H1 (cell line): ENCODE data around the gene SLC25A6. TPM values are rescaled to one million over a fixed set of nuclear protein-coding genes. Genes with fewer than 3 reads are reported as not detected.
A peak's percentile ranks its signal among the peaks of the same experiment; 100 is the strongest.

Experiments
- CTCF ChIA-PET: fragments of 300-600 bp; sonication (Branson Sonifier 250); formaldehyde crosslinking; loops from one replicate; lab custom pipeline; 2021; ENCODE audit not compliant: partially characterized antibody; lab: Charles Lee
- POLR2A ChIA-PET: fragments of 300-600 bp; sonication (Branson Sonifier 250); formaldehyde crosslinking; loops from one replicate; lab custom pipeline; 2021; ENCODE audit warnings: inconsistent platforms; ENCODE audit not compliant: partially characterized antibody; lab: Charles Lee
- DNase-seq, 2 experiments: peaks; one replicate each; pipeline versions ENCODE4 v3.0.0 to v3.0.0-alpha.2; 2010 to 2022; ENCODE audit warnings: low spot score in 2 of 2, low read depth in 1 of 2, mixed read lengths in 1 of 2
- FAIRE-seq: peaks from 2 replicates; lab custom pipeline; 2011; peaks lifted over from hg19 to GRCh38; lab: Jason Lieb, UNC
- H2AFZ ChIP-seq: 2 replicates; pipeline ENCODE4 v1.8.1; 2012; ENCODE audit warnings: low read length, inconsistent platforms
- H2AK5ac ChIP-seq: 2 replicates; pipeline ENCODE4 v1.6.1; 2013; ENCODE audit warnings: low read depth, low read length
- H2BK120ac ChIP-seq: replicated peaks from 2 replicates; pipeline ENCODE3; 2013; ENCODE audit warnings: low read depth, low read length, inconsistent platforms
- H2BK12ac ChIP-seq: 2 replicates; pipeline ENCODE4 v1.6.1; 2013; ENCODE audit warnings: low read depth, low read length
- H2BK15ac ChIP-seq: 2 replicates; pipeline ENCODE4 v1.6.1; 2013; ENCODE audit warnings: low read length
- H2BK20ac ChIP-seq: 2 replicates; pipeline ENCODE4 v1.6.1; 2013; ENCODE audit warnings: low read length
- H2BK5ac ChIP-seq: 2 replicates; pipeline ENCODE4 v1.6.1; 2013; ENCODE audit warnings: low read depth, low read length
- H3K14ac ChIP-seq: 2 replicates; pipeline ENCODE4 v1.6.1; 2013; ENCODE audit warnings: inconsistent platforms; ENCODE audit not compliant: insufficient read length
- H3K18ac ChIP-seq: 2 replicates; pipeline ENCODE4 v1.6.1; 2013; ENCODE audit warnings: low read length; ENCODE audit errors: extremely low read depth
- H3K23ac ChIP-seq: 2 replicates; pipeline ENCODE4 v1.6.1; 2013; ENCODE audit warnings: inconsistent platforms; ENCODE audit not compliant: insufficient read length
- H3K23me2 ChIP-seq: 2 replicates; pipeline ENCODE4 v1.6.1; 2013; ENCODE audit warnings: low read depth, low read length
- H3K27ac ChIP-seq: 2 replicates; pipeline ENCODE4 v1.6.1; 2011; ENCODE audit warnings: low read depth, low read length, inconsistent platforms
- H3K27me3 ChIP-seq, 4 experiments: replicated peaks in 1 of 4; 1 replicate in 1 of 4; 2 replicates in 3 of 4; pipeline versions ENCODE4 v1.6.1 to v1.8.1; 2011 to 2013; ENCODE audit warnings: low read length in 3 of 4, mild to moderate bottlenecking in 3 of 4, inconsistent platforms in 2 of 4, mixed read lengths in 2 of 4, moderate library complexity in 1 of 4; ENCODE audit not compliant: control insufficient read depth in 3 of 4, insufficient read depth in 3 of 4; ENCODE audit errors: extremely low read depth in 1 of 4
- H3K36me3 ChIP-seq, 4 experiments: 2 replicates each; pipeline versions ENCODE4 v1.6.1 to v1.8.1; 2011 to 2013; ENCODE audit warnings: mild to moderate bottlenecking in 4 of 4, low read length in 3 of 4, moderate library complexity in 2 of 4, control low read depth in 1 of 4, inconsistent platforms in 1 of 4; ENCODE audit not compliant: insufficient read depth in 4 of 4, control insufficient read depth in 2 of 4
- H3K4ac ChIP-seq: replicated peaks from 2 replicates; pipeline ENCODE3; 2013; ENCODE audit warnings: low read length, low read depth, mixed read lengths, inconsistent platforms; ENCODE audit not compliant: insufficient read length
- H3K4me1 ChIP-seq, 4 experiments: replicated peaks in 1 of 4; 1 replicate in 1 of 4; 2 replicates in 3 of 4; pipeline versions ENCODE4 v1.6.1 to v1.8.1; 2011 to 2013; ENCODE audit warnings: low read length in 3 of 4, inconsistent platforms in 2 of 4, mixed read lengths in 1 of 4; ENCODE audit not compliant: insufficient read depth in 4 of 4, control insufficient read depth in 3 of 4
- H3K4me2 ChIP-seq, 2 experiments: 2 replicates each; pipeline versions ENCODE4 v1.6.1 to v1.8.1; 2011 to 2013; ENCODE audit warnings: low read depth in 2 of 2, low read length in 2 of 2, control low read depth in 1 of 2, inconsistent platforms in 1 of 2, mild to moderate bottlenecking in 1 of 2; ENCODE audit not compliant: insufficient read depth in 1 of 2
- H3K4me3 ChIP-seq, 4 experiments: fragments of 200-600, 300-600 bp in 1 of 4; sonication (generic), shearing (Covaris generic), sonication (Bioruptor Twin) in 1 of 4; 2 replicates each; pipeline versions ENCODE4 v1.5.1 to v1.8.1; 2011 to 2016; ENCODE audit warnings: low read length in 4 of 4, low read depth in 3 of 4, control low read depth in 2 of 4, inconsistent platforms in 2 of 4, mild to moderate bottlenecking in 2 of 4, mixed read lengths in 1 of 4, moderate library complexity in 1 of 4; ENCODE audit not compliant: insufficient read depth in 2 of 4; ENCODE audit errors: extremely low read depth in 1 of 4
- H3K56ac ChIP-seq: replicated peaks from 2 replicates; pipeline ENCODE3; 2013; ENCODE audit warnings: low read depth, mild to moderate bottlenecking, mixed read lengths, low read length, inconsistent platforms; ENCODE audit not compliant: insufficient read length
- H3K79me1 ChIP-seq: 2 replicates; pipeline ENCODE4 v1.6.1; 2013; ENCODE audit warnings: low read depth, low read length, control low read depth
- H3K79me2 ChIP-seq, 2 experiments: 2 replicates each; pipeline versions ENCODE4 v1.6.1 to v1.8.1; 2012 to 2013; ENCODE audit warnings: low read length in 2 of 2, mild to moderate bottlenecking in 2 of 2, inconsistent platforms in 1 of 2; ENCODE audit not compliant: insufficient read depth in 2 of 2, control insufficient read depth in 1 of 2
- H3K9ac ChIP-seq, 4 experiments: replicated peaks in 1 of 4; 1 replicate in 1 of 4; 2 replicates in 3 of 4; pipeline versions ENCODE4 v1.6.1 to v1.8.1; 2011 to 2013; ENCODE audit warnings: low read depth in 3 of 4, low read length in 3 of 4, control low read depth in 2 of 4, mild to moderate bottlenecking in 2 of 4, moderate library complexity in 2 of 4, inconsistent platforms in 1 of 4; ENCODE audit errors: extremely low read depth in 1 of 4
- H3K9me3 ChIP-seq, 2 experiments: 2 replicates each; pipeline versions ENCODE4 v1.6.1 to v1.8.1; 2012 to 2013; ENCODE audit warnings: mild to moderate bottlenecking in 2 of 2, moderate library complexity in 2 of 2, control low read depth in 1 of 2, inconsistent platforms in 1 of 2, low read depth in 1 of 2, low read length in 1 of 2, mixed read lengths in 1 of 2; ENCODE audit not compliant: insufficient read depth in 2 of 2
- H4K20me1 ChIP-seq, 2 experiments: replicated peaks in 1 of 2; 2 replicates each; pipeline versions ENCODE3 to v1.8.1; 2011 to 2013; ENCODE audit warnings: inconsistent platforms in 2 of 2, low read length in 2 of 2, mild to moderate bottlenecking in 1 of 2; ENCODE audit not compliant: insufficient read depth in 2 of 2, control insufficient read depth in 1 of 2
- H4K5ac ChIP-seq: 2 replicates; pipeline ENCODE4 v1.6.1; 2013; ENCODE audit warnings: low read length, low read depth, mixed read lengths, inconsistent platforms; ENCODE audit not compliant: insufficient read length
- H4K8ac ChIP-seq: 2 replicates; pipeline ENCODE4 v1.8.0; 2013; ENCODE audit warnings: mild to moderate bottlenecking, moderate library complexity, low read length, inconsistent platforms; ENCODE audit not compliant: insufficient read depth; ENCODE audit errors: extremely low read depth
- H4K91ac ChIP-seq: replicated peaks from 2 replicates; pipeline ENCODE3; 2013; ENCODE audit warnings: low read length, mixed read lengths, inconsistent platforms; ENCODE audit not compliant: insufficient read length
- CHD2 ChIP-seq: IDR thresholded peaks from 2 replicates; pipeline ENCODE4 v1.6.1; 2012; ENCODE audit warnings: low read length, improper control_type of control experiment
- POLR2AphosphoS5 ChIP-seq: IDR thresholded peaks from 2 replicates; pipeline ENCODE4 v1.6.1; 2011; ENCODE audit warnings: low read depth, low read length
- RNF2 ChIP-seq: fragments of 200-900, 300-1000 bp; sonication (generic); IDR thresholded peaks from 2 replicates; pipeline ENCODE4 v1.7.1; 2016; ENCODE audit warnings: borderline replicate concordance, low read depth, mild to moderate bottlenecking, antibody characterized with exemption, low read length; ENCODE audit not compliant: poor library complexity, severe bottlenecking; ENCODE audit errors: missing control alignments
- SIN3A ChIP-seq, 2 experiments: IDR thresholded peaks in 1 of 2; conservative IDR thresholded peaks in 1 of 2; 2 replicates each; pipeline ENCODE4 v1.6.1; 2011 to 2012; ENCODE audit warnings: low read length in 2 of 2, improper control_type of control experiment in 1 of 2, low read depth in 1 of 2, mild to moderate bottlenecking in 1 of 2
- WGBS, 2 experiments: shearing (Covaris generic) in 1 of 2; methylation state at CpG; one replicate each; pipeline versions ENCODE4 v1.1.6 to v1.1.7; 2013 to 2015; ENCODE audit warnings: low lambda C conversion rate in 2 of 2, mixed read lengths in 2 of 2, inconsistent platforms in 1 of 2, low coverage in 1 of 2, missing lambda C conversion rate in 1 of 2; ENCODE audit not compliant: insufficient replicate concordance in 2 of 2, insufficient coverage in 1 of 2, insufficient read length in 1 of 2; ENCODE audit errors: extremely low coverage in 1 of 2, missing lambda C conversion rate in 1 of 2; 5-methylcytosine and 5-hydroxymethylcytosine counted together
- polyA plus RNA-seq, 7 experiments: library from polyadenylated mRNA; depleted of rRNA in 3 of 7; stranded (reverse) in 5 of 7; unstranded in 2 of 7; fragments of >200 nt in 5 of 7; fragments of 200-250 nt in 2 of 7; gene quantifications; 1 replicate in 5 of 7; 2 replicates in 1 of 7; 4 replicates in 1 of 7; pipeline versions ENCODE4 v1.2.1 to v1.2.3, GENCODE V29; 2011 to 2013; ENCODE audit warnings: missing spikeins in 2 of 7, mixed read lengths in 2 of 7
- total RNA-seq: library from RNA; stranded (reverse); fragmentation: NEBNext Ultra II Directional; extraction: Animal tissue kit (Norgen Biotek cat#: 25700); gene quantifications from 2 replicates; pipeline ENCODE4 v1.2.1, GENCODE V29; 2021

The SLC25A6 gene
- total and polyA plus RNA-seq, 2 of the 8 experiments (the other 6 are each of a cell fraction or from before 2014, with no cell fraction given), result 487 to 1,220 TPM

GRCh38 chrX:1411326-1411725, 19.4 kb upstream of the SLC25A6 start:
- H3K79me1 ChIP-seq, result no peaks in the 10 kb centered on the region
- H2BK15ac ChIP-seq, result no peak overlapping the region
- FAIRE-seq (no peak), DNase-seq (no peak)
- no peaks in the 10 kb centered on the region for H3K27me3 ChIP-seq
- no peak overlapping the region for H4K91ac ChIP-seq
- H3K36me3 ChIP-seq, result peaks cover 19 to 62% (median 46%) of the 10 kb centered on the region in 4 experiments
- H3K4me3 ChIP-seq, result no peak overlapping the region
- no peak overlapping the region for H3K9ac ChIP-seq
- no peak overlapping the region for H3K4ac ChIP-seq
- no peaks in the 10 kb centered on the region; a peak in 1 of 4 replicates for H3K79me2 ChIP-seq
- no peak overlapping the region for H4K5ac ChIP-seq
- H3K23me2 ChIP-seq, result peaks cover 12% of the 10 kb centered on the region; the same call in 1 of the 2 replicates
- no peak overlapping the region for H2BK5ac ChIP-seq
- H4K8ac ChIP-seq, result no peak overlapping the region
- H3K27ac ChIP-seq, result no peak overlapping the region
- no peak overlapping the region for H3K4me2 ChIP-seq
- ChIA-PET CTCF (no interaction called here), POLR2A (no interaction called here)
- 92% methylated on average over 12 of the region's 12 CpGs; no CpG with 5 or more reads in 1 of the 2 experiments for WGBS, 2 experiments
- H2BK12ac ChIP-seq, result no peak overlapping the region
- H2BK120ac ChIP-seq, result no peak overlapping the region
- H3K14ac ChIP-seq, result no peak overlapping the region
- no peaks in the 10 kb centered on the region for H3K9me3 ChIP-seq
- no peak overlapping the region for H2AFZ ChIP-seq
- H2AK5ac ChIP-seq, result no peak overlapping the region
- H3K56ac ChIP-seq, result no peak overlapping the region
- no peak overlapping the region for H3K23ac ChIP-seq
- H3K18ac ChIP-seq, result no peak overlapping the region
- no peaks in the 10 kb centered on the region for H3K4me1 ChIP-seq
- no peak for TF ChIP-seq CHD2
- no peak for TF ChIP-seq RNF2
- TF ChIP-seq SIN3A (conservative IDR thresholded peaks at IDR 0.05 in 1 of 2, IDR thresholded peaks at IDR 0.05 in 1 of 2; ENCODE audit: low read depth in 1 of 2, low read length in 2 of 2), result no peak
- peak; percentile 38; the same call in 1 of the 2 replicates for TF ChIP-seq POLR2AphosphoS5
- no peak overlapping the region for H2BK20ac ChIP-seq
- H4K20me1 ChIP-seq, result peaks cover 1 to 18% of the 10 kb centered on the region in 2 experiments
